Central memory CD4-positive, alpha-beta T cell (primary cell): ENCODE measurements around the gene DCTD.

Source experiments
- DNase-seq: peaks from one replicate; pipeline ENCODE4 v3.0.0; 2022

DCTD gene

GRCh38 chr4:182869697-182870096, 47.5 kb downstream of the DCTD start:
- no peak for DNase-seq

DNA sequence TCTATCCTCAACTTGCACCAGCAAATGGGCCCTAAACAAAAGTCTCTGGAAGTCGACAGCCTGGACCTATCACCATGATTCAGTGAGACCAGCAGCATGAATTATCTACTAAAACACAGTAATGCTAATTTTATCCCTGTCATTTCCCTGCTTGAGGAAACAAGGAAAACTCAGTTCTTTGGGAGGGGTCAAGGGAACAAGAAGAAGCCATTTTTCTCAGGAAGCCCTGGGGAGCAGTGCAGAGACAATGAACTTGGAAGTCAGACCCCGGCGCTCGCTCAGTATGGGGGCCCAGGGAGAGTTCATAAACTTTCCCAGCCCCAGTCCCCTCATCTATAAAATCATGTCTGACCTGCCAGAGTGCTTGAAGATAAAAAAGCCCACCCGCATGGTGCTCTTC, 50.4 kb downstream of the DCTD start:
- DNase-seq: no peak

DNA sequence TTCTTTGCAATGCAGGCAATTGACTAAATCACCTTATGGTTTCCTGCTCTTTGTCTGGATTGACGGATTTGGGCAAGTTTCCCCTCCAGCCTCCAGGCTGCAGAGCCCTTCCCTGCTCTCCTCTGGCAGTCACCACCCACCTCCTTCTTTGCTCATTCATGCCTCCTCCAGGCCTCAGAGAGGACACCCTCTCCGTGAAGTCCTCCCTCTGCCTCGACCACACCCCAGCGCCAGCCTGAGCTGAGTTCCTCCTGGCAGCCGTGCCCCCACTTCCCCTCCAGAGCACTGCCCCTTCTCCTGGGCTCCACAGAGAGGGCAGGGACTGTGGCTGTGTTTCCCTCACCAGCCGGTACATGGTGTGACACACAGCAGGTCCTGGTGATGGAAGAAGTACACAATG, 53.7 kb downstream of the DCTD start:
- DNase-seq: no peak

GRCh38 chr4:182862921-182863320, 54.3 kb downstream of the DCTD start:
- DNase-seq: no peak

- no peak for DNase-seq
Measured at GRCh38 chr4:182862141-182862875, 54.9 kb downstream of the DCTD start.

GRCh38 chr4:182861346-182861745, 55.8 kb downstream of the DCTD start:
- no peak for DNase-seq

- no peak for DNase-seq
Measured at GRCh38 chr4:182859730-182860129, 57.5 kb downstream of the DCTD start.

DNA sequence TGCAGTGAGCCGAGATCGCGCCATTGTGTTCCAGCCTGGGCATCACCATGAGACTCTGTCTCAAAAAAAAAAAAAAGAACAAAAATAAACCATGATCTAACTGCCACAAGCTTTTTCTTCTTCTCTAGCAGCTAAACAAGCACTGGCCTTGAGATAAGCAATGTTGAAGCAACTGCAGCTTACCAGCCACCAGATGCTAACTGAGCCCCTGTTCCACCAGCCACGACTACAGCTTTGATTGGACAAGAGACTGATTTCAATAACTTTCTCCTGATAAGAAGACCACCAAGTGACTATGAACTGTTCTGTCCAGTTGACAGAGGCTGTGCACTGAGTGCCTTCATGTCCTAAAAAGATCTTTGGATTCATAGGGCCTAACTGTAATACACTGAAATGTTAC, 58.5 kb downstream of the DCTD start:
- no peak for DNase-seq

GRCh38 chr4:182856862-182857261, 60.3 kb downstream of the DCTD start:
- DNase-seq: no peak

GRCh38 chr4:182855877-182856276, 61.3 kb downstream of the DCTD start:
- DNase-seq: no peak

DNA sequence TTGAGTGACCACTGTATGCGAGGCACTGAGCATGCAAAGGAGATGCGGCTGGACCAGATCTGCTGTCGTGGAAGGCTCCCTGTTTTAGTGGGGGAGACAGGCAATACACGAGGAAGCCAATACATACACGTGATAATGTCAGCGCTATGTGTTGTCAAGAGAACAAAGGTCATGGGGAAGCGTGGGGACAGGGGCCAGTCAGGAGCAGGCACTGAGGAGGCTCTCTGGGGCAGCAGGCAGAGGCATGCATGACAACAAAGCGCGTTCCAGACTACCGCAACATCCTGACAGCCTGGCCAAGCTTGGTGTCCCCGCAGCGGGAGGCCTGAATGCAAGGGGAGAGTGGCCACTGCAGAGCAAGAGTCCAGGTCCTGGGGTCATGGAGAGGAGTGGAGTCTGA, 61.9 kb downstream of the DCTD start:
- DNase-seq: no peak

- DNase-seq: no peak
Measured at GRCh38 chr4:182854466-182854865, 62.7 kb downstream of the DCTD start.

DNA sequence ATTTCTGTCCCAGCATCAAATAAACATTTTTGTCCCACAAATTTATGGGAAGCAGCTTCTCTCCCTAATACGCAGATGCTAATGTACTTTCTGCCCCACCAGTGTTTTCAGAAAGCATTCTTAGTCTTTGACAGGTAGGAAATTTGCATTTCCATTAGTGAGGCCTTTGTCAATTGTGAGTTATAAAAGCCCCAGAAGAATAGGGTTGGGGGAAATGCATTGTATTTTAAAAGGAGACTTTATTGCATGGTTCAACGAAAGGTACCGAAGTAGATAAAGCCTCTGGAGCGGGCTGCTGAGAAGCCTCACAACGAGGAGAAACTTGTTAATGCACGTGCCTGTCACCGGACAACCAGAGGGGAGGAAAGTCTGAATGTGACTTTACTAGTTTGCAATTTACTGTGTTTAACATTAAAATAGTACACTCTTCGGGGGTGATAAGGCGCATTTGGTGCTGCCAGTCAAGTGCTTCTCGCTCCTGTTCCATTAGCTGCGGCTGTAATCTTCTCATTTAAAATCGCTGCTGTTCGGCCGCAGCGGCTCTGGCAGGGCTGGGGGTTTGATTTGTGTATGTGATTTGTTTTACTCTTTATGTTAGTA, 63.4 kb downstream of the DCTD start:
- no peak for DNase-seq

GRCh38 chr4:182848685-182849084, 68.5 kb downstream of the DCTD start:
- no peak for DNase-seq

DNA sequence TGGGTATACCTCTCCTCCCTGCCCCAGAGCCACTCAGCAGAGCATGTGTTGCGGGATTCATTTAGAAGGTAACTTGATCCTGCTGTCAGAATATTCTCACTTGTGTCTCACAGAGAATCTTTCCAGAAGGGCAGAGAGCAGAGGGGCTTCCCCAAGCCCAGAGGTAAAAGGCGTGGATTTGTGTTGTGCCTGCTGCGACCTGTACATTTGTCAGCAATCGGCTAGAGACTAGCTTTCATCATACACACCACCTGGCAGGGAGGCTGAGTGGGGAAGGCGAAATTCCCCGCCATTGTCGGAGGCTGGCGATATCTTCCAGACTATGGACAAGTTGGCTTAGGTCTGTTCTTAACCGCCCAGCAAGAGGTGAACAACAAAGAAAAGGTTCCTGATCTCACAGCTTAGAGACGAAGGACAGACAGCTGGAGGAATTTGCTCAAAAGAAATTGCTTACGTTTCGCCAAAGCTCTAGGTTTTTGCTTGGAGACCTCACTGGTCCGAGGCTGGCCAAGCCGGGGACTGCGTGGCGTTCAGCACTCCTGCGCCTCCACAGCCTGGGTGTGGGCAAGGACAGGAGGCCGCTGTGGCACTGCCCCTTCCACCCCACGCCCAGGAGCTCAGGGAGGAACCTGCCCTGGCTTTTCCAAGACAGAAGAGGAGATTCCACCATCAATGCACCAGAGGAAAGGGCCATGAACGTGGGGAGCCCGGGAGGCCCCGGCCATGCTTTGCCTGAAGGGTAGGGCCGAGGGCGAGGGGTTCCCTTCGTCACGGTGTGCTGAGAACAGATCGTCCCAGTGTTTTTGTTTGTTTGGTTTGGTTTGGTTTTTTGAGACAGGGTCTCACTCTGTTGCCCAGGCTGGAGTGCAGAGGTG, 69.4 kb downstream of the DCTD start:
- DNase-seq: no peak

DNA sequence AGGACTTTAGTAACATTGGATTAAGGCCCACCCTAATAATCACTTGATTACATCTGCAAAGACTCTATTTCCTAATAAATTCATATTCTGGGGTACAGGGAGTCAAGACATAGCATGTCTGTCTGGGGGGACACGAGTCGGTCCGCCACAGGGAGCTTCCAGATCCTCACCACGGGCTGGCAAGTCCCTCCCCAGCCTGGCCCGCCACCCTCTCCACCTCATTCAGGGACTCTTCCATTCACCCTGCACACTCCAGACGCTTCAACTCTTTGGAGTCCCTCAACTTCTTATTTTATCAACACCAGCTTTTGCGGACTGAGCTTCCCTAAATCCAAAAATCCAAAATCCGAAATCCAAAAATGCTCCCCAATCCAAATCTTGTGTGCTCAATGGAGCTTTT, 71.2 kb downstream of the DCTD start:
- DNase-seq: no peak

DNA sequence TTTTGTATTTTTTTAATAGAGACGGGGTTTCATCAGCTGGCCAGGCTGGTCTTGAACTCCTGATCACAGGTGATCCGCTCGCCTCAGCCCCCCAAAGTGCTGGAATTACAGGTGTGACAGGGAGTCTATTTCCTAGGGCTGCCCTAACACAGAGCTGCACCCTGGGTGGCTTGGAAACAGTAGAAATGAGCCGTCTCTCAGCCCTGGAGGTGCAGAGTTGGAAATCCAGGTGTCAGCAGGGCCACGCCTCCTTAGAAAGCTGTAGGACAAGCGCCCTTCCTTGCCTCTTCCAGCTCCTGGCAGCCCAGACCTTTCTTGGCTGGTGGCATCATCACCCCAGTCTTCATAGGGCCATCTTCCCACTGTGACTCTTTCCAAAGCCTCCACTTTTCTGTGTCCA, 71.6 kb downstream of the DCTD start:
- no peak for DNase-seq

- DNase-seq: no peak
Measured at GRCh38 chr4:182843808-182844325, 73.3 kb downstream of the DCTD start.

GRCh38 chr4:182842759-182843390, 74.3 kb downstream of the DCTD start:
- no peak for DNase-seq

GRCh38 chr4:182842104-182842600, 75.0 kb downstream of the DCTD start:
- DNase-seq: no peak

GRCh38 chr4:182840108-182840507, 77.1 kb downstream of the DCTD start:
- no peak for DNase-seq
